Spleen (tissue), 11 donors: ENCODE data around the gene RSBN1. TPM values are rescaled to one million over a fixed set of nuclear protein-coding genes. Genes with fewer than 3 reads are reported as not detected.

ENCODE experiments used
- DNase-seq: peaks from one replicate; pipeline ENCODE4 v3.0.0-alpha.2; 2020
- H3K27ac ChIP-seq, 8 donors: fragments of 200-600 bp; sonication (generic) in 7 of 8; 1 replicate in 4 of 8; 2 replicates in 4 of 8; pipeline versions ENCODE4 v1.5.0 to v1.8.0; 2016 to 2021; ENCODE audit warnings: inconsistent platforms in 4 of 8, mild to moderate bottlenecking in 4 of 8, moderate library complexity in 1 of 8
- H3K27me3 ChIP-seq, 7 donors: fragments of 200-600 bp; sonication (generic) in 6 of 7; replicated peaks in 1 of 7; 1 replicate in 4 of 7; 2 replicates in 3 of 7; pipeline versions ENCODE4 v1.5.0 to v1.8.0; 2016 to 2021; ENCODE audit warnings: inconsistent platforms in 3 of 7, mild to moderate bottlenecking in 1 of 7
- H3K36me3 ChIP-seq, 6 donors: fragments of 200-600 bp; sonication (generic) in 5 of 6; 1 replicate in 4 of 6; 2 replicates in 2 of 6; pipeline versions ENCODE4 v1.5.0 to v1.8.0; 2016 to 2021; ENCODE audit warnings: inconsistent platforms in 2 of 6
- H3K4me1 ChIP-seq, 6 donors: fragments of 200-600 bp; sonication (generic) in 5 of 6; 1 replicate in 3 of 6; 2 replicates in 3 of 6; pipeline versions ENCODE4 v1.5.0 to v1.8.0; 2016 to 2021; ENCODE audit warnings: inconsistent platforms in 3 of 6
- H3K4me3 ChIP-seq, 8 donors: fragments of 200-600 bp; sonication (generic) in 7 of 8; 1 replicate in 4 of 8; 2 replicates in 4 of 8; pipeline versions ENCODE4 v1.5.0 to v1.8.0; 2016 to 2021; ENCODE audit warnings: inconsistent platforms in 4 of 8, mild to moderate bottlenecking in 4 of 8, moderate library complexity in 2 of 8
- H3K9me3 ChIP-seq, 8 donors: fragments of 200-600 bp; sonication (generic) in 7 of 8; 1 replicate in 4 of 8; 2 replicates in 4 of 8; pipeline versions ENCODE4 v1.5.0 to v1.8.0; 2016 to 2021; ENCODE audit warnings: inconsistent platforms in 4 of 8
- POLR2A ChIP-seq, 3 donors: fragments of 450-650 bp; IDR thresholded peaks; one replicate each; pipeline ENCODE4 v1.5.1; 2017; ENCODE audit warnings: antibody characterized with exemption in 3 of 3, mild to moderate bottlenecking in 1 of 3
- POLR2AphosphoS5 ChIP-seq, 3 donors: sonication (generic); formaldehyde crosslinking; IDR thresholded peaks; one replicate each; pipeline ENCODE4 v1.5.1; 2017; ENCODE audit warnings: antibody characterized with exemption in 3 of 3
- WGBS, 5 donors: extraction: QIAGEN DNeasy Blood & Tissue Kit in 3 of 5; methylation state at CpG; one replicate each; pipeline versions ENCODE4 v1.1.5 to v1.1.7; 2013 to 2018; 5-methylcytosine and 5-hydroxymethylcytosine counted together
- intact Hi-C: fragments of 100-400 bp; cut with DNase I; formaldehyde crosslinking; loops from one replicate; pipeline ENCODE4 v1.15.0; 2023; ENCODE audit warnings: low total_unique reads
- polyA plus RNA-seq, 3 donors: library from polyadenylated mRNA; stranded (reverse); fragments of 200-250 nt; gene quantifications; one replicate each; pipeline ENCODE4 v1.2.1, GENCODE V29; 2013
- total RNA-seq, 7 donors: library from RNA; depleted of rRNA in 3 of 7; stranded (reverse); fragments of >200 nt in 3 of 7; fragmentation: NEBNext Ultra II Directional in 4 of 7; extraction: Animal tissue kit (Norgen Biotek cat#: 25700) in 4 of 7; gene quantifications; one replicate each; pipeline versions ENCODE4 v1.1.0 to v1.2.1, GENCODE V29; 2016 to 2021
- TF ChIP-seq, protein P1 (sequence below), 11 experiments: fragments of 200-600 bp in 7 of 11; fragments of 450-650 bp in 4 of 11; sonication (generic) in 4 of 11; IDR thresholded peaks in 8 of 11; conservative IDR thresholded peaks in 3 of 11; 1 replicate in 7 of 11; 2 replicates in 4 of 11; pipeline versions ENCODE4 v1.4.0 to v1.8.0; 2016 to 2021; ENCODE audit warnings: antibody characterized with exemption in 11 of 11, inconsistent platforms in 4 of 11, mild to moderate bottlenecking in 1 of 11
- donor health status: healthy with polysubstance abuse.
- donor health status: DM: no; HTN: no; CAD: no; lungs with moderate emphysema.
- donor health status: DM: no; HTN: no; CAD: no.
- donor health status: Bipolar disorder and iron deficiency.
- donor health status: healthy.
- donor health status: DM: no; HTN: no; CAD: no.
- donor health status: DM: yes; HTN: yes; CAD: no.

The RSBN1 gene
- total and polyA plus RNA-seq, 10 donors, result 5.4 to 34.0 (median 25.7) TPM

DNA sequence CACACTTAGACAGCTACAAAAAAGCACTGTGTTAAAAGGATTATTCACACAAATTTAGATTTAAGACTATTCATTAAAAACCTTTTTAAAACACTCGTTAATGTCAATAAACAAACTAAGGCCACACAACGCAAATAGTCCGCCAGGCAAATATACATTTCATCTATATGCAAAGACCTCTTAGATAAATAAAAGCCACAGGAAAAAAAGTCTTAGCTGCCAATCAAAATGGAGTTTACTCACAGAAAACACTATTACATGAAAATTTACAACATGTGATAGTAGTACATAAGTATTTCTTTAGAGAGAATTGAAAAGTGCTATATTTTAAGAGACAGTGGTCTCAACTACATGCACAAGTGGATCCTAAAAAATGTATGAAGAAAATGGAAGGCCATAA is 50.3 kb downstream of the RSBN1 start:
- Histone ChIP-seq H3K4me1 (peaks cover 8 to 30% (median 17%) of the 10 kb centered on the region in 6 donors), H3K9me3 (no peaks in the 10 kb centered on the region), H3K36me3 (peaks cover 0 to 40% (median 25%) of the 10 kb centered on the region in 6 donors), H3K27me3 (no peaks in the 10 kb centered on the region), H3K27ac (no peak overlapping the region), H3K4me3 (no peak overlapping the region)
- no peak for DNase-seq
- no peak for TF ChIP-seq POLR2AphosphoS5 (IDR thresholded peaks at IDR 0.05)
- 91 to 97% (median 95%) methylated on average over 3 of the region's 3 CpGs for WGBS, 5 donors
- intact Hi-C loops, result loop anchor here (10.0 kb wide), 1 partner anchor 53 kb away; the partner anchor contains the start of gene RSBN1

- peaks cover 0 to 36% (median 12%) of the 10 kb centered on the region in 6 donors for H3K36me3 ChIP-seq
- H3K27me3 ChIP-seq, result no peaks in the 10 kb centered on the region
- no peak for DNase-seq
- H3K27ac ChIP-seq, result peak overlapping the region; percentile 92 to 99 (median 96)
- H3K4me3 ChIP-seq, result peak overlapping the region in 7 of 8 donors; percentile 80 to 99 (median 95)
- TF ChIP-seq POLR2A (IDR thresholded peaks at IDR 0.05) (no peak), POLR2AphosphoS5 (IDR thresholded peaks at IDR 0.05) (no peak)
- TF ChIP-seq, protein P1, sequence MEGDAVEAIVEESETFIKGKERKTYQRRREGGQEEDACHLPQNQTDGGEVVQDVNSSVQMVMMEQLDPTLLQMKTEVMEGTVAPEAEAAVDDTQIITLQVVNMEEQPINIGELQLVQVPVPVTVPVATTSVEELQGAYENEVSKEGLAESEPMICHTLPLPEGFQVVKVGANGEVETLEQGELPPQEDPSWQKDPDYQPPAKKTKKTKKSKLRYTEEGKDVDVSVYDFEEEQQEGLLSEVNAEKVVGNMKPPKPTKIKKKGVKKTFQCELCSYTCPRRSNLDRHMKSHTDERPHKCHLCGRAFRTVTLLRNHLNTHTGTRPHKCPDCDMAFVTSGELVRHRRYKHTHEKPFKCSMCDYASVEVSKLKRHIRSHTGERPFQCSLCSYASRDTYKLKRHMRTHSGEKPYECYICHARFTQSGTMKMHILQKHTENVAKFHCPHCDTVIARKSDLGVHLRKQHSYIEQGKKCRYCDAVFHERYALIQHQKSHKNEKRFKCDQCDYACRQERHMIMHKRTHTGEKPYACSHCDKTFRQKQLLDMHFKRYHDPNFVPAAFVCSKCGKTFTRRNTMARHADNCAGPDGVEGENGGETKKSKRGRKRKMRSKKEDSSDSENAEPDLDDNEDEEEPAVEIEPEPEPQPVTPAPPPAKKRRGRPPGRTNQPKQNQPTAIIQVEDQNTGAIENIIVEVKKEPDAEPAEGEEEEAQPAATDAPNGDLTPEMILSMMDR (IDR thresholded peaks at IDR 0.05 in 8 of 11, conservative IDR thresholded peaks at IDR 0.05 in 3 of 11), result no peak
- no peaks in the 10 kb centered on the region for H3K9me3 ChIP-seq
- intact Hi-C loops, result loop anchor here (10.0 kb wide), 1 partner anchor 54 kb away; the partner anchor contains the start of gene RSBN1
- WGBS, 5 donors, result 55 to 70% (median 60%) methylated on average over 23 of the region's 23 CpGs
- peaks cover 10 to 45% (median 20%) of the 10 kb centered on the region in 6 donors for H3K4me1 ChIP-seq
Measured at GRCh38 chr1:113760102-113761080, 51.9 kb downstream of the RSBN1 start.

DNA sequence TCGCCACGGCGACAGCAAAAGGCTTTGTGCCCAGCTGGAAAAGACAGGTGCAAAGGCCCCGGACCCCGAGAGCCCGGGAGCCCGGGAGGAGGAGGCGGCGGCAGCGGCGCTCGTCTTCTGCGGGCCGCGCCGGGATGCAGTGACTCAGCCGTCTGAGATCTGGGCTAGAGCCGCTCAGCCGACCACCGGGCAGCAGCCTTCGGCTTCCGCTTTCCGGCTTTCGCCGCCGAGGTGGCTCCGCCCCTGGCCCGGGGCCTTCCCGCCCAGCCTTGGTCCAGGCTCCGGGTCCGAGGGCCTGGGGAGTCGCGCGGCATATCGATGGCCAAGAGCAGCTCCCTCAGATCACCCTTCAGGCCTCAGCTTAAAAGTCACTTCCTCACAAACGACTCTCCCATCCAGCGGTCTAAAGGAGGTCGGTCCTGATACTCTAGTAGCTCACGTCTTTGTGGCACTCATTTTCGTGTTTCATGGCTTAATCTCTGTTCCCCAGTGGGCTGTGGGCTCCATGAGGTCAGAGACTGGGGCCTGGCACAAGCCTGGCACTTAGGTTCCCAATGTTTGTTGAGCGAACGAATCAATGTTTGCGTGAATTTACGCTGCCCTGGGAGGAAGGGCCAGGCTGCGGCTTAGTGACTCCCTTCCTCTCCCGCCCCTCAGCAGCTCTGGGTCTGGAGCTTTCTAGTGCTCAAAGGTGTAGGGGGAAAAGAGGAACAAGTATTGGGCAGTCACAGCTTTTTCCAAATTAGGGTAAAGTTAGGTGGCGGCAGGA is 52.8 kb downstream of the RSBN1 start, which contains the start of gene PHTF1:
PHTF1 (minus strand) TSS at position 154 of the 769 bp plus-strand sequence. CDS start 783 bp downstream, outside the sequence.
- TF ChIP-seq POLR2A (IDR thresholded peaks at IDR 0.05) (peak in 1 of 3 donors; percentile 34), POLR2AphosphoS5 (IDR thresholded peaks at IDR 0.05) (peak; percentile 73 to 93 (median 87))
- TF ChIP-seq, protein P1 (IDR thresholded peaks at IDR 0.05 in 8 of 11, conservative IDR thresholded peaks at IDR 0.05 in 3 of 11), result no peak
- DNase-seq, result peak; percentile 95
- WGBS, 5 donors, result 1% methylated on average over 29 to 47 of the region's 47 CpGs
- Histone ChIP-seq H3K27me3 (no peaks in the 10 kb centered on the region), H3K27ac (peak within 1 kb of the TSS; percentile 92 to 99 (median 96)), H3K36me3 (peaks cover 0 to 30% (median 3%) of the 10 kb centered on the region in 6 donors), H3K4me1 (peaks cover 10 to 49% (median 20%) of the 10 kb centered on the region in 6 donors), H3K4me3 (peak within 1 kb of the TSS; percentile 80 to 99 (median 94)), H3K9me3 (no peaks in the 10 kb centered on the region)
- intact Hi-C loops, result loop anchor here (10.0 kb wide), 1 partner anchor 55 kb away; the partner anchor contains the start of gene RSBN1

- peaks cover 0 to 32% (median 2%) of the 10 kb centered on the region in 6 donors for H3K36me3 ChIP-seq
- DNase-seq, result peak; percentile 94
- peak overlapping the region; percentile 92 to 99 (median 96) for H3K27ac ChIP-seq
- WGBS, 5 donors, result 0 to 1% (median 1%) methylated on average over 21 to 55 of the region's 55 CpGs
- no peaks in the 10 kb centered on the region for H3K27me3 ChIP-seq
- H3K4me1 ChIP-seq, result peaks cover 10 to 49% (median 20%) of the 10 kb centered on the region in 6 donors
- intact Hi-C loops, result no loop called here
- peak overlapping the region; percentile 80 to 99 (median 94) for H3K4me3 ChIP-seq
- no peak for TF ChIP-seq POLR2AphosphoS5 (IDR thresholded peaks at IDR 0.05)
- TF ChIP-seq, protein P1 (IDR thresholded peaks at IDR 0.05 in 8 of 11, conservative IDR thresholded peaks at IDR 0.05 in 3 of 11), result no peak
- no peak for TF ChIP-seq POLR2A (IDR thresholded peaks at IDR 0.05)
- no peaks in the 10 kb centered on the region for H3K9me3 ChIP-seq
Measured at GRCh38 chr1:113758631-113759332, 53.5 kb downstream of the RSBN1 start.
